HG02798 (cell line): ENCODE data around the gene GIPC1.
A peak's percentile ranks its signal among the peaks of the same experiment; 100 is the strongest.
"Not testable (repeated sequence)": the region's sequence is repeated elsewhere in the genome, so short reads cannot be mapped to it uniquely, and the experiment has no call there.

ENCODE experiments used
- ATAC-seq: cut with Tn5 transposase; IDR thresholded peaks from one replicate; pipeline ENCODE4 v1.9.1; 2021; ENCODE audit warnings: mild to moderate bottlenecking; ENCODE audit not compliant: unreplicated experiment, poor library complexity

GIPC1 gene

DNA sequence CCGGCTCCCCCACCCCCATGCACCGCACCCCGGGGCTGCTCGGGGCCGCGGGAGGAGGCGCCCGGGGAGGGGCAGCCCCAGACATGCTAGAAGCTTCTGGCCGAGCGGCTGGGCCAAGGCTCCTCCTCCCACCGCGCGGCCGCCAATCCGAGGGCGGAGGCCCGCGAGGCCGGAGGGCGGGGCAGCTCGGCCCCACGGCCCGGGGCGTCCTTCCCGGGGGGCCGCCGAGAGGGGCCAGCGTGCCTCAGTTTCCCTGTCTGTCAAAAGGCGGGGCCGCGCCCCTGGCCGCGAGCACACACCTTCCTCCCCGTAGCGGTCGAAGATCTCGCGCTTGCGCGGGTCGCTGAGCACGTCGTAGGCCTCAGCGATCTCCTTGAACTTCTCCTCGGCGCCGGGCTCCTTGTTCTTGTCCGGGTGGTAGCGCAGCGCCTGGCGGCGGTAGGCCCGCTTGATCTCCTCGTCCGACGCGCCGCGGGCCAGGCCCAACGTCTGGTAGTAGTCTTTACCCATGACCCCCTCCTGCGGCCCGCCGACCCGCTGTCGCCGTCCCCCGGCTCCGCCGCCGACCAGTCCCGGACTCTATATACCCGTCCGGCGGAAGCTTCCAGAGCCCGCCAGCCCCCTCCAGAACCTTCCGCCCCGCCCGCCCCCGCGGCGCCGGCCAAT, 22.0 kb upstream of the GIPC1 start, which contains the start of gene DNAJB1:
TSS of gene DNAJB1 (minus strand) at position 558 of the 666 bp plus-strand sequence. CDS start at position 510, 48 bp downstream.
- ATAC-seq: peak; percentile 69

DNA sequence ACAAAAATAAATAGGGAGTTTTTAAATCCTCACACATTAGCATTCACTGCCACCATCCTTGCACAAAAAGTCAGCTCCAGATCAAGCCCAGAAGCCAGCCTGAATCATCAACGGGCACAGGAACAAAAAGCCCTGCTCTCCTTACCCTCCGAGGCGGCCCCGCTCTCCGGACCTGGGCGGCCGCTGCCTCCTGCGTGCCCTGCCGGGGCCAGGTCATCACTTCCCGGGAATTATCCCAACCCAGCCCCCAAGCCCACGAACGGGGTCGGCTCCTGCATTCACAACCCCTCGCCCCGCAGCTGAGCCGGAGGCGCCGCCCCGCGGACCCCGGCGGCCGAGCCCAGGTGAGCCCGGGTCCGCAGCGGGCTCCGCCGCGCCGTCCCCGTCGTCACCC, 21.5 kb upstream of the GIPC1 start:
- no peak for ATAC-seq

DNA sequence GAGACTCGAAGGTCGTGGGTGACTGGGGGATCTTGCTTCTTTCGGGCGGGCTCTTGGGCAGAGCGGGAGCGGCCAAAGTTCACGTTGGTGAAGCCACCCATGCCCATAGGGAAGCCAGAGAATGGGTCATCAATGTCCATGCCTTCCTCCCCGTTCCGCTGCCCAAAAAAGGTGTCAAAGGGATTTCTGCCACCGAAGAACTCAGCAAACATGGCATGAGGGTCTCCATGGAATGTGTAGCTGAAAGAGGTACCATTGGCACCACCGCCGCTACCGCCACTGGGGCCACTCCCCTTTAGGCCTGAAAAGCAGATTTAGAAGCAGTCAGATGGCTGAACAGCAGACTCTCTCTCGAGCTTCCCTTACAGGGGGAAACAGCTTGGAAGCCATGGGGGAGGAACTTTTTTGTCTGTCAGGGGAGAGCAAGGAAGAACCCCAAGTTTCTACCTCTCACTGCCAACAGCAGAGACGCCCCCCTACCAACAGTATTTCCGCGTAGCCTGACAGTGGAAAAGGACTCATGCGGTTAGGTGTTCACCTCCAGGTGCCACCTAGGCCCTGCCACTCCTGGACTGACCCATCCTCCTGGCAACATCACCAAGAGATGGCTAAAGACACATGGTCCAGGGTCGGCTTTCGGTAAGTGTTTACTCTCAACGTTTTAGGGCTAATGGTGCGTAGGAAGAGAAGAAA, 21.0 kb upstream of the GIPC1 start:
- ATAC-seq: no peak

DNA sequence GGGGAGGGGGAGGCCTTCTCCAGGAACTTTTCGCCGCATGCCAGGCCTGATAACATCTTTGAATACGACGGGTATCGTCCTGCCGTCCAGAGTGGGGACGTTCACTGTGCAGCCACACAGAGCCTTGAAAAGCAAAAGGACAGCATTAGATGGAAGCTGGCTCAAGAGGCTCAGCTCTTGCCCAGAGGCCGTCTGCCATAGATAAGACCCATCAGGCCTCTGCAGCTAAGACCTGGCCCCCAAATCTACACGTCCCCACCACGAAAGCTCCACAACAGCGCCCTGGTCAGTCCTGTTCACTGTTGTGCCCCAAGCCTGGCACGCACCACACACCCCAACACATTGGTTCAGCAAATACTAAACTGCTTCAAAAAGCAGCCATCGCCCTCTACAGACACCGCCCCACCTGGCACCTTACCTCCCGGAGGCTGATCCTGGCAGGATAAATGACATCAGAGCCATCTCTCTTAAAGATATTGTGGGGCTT, 20.2 kb upstream of the GIPC1 start:
- ATAC-seq: no peak

DNA sequence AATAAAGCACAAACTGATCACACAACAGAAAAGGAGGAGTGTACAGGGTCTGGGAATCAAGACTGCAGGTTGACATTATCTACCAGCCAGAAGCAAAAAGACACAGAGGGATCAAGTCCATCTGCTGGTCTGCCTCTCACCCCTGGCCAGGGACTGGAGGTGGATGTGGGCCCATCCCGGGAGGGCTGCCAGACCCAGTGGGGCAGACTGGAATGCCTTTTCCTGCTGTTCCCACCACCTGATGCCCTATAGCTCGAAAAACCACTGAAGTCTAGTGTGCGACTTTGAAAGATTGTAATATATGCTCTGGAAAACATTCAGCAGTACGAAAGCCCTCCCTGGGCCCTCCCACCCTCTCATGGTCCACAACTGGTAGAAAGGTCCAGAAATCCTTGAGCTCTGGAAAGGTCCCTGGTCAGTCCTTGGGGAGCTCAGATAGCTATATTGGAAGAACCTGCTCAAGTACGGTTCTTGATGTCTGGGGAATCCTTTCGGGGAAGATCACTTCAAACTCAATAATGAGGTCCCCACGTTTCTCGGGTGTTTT, 19.6 kb upstream of the GIPC1 start:
- no peak for ATAC-seq

DNA sequence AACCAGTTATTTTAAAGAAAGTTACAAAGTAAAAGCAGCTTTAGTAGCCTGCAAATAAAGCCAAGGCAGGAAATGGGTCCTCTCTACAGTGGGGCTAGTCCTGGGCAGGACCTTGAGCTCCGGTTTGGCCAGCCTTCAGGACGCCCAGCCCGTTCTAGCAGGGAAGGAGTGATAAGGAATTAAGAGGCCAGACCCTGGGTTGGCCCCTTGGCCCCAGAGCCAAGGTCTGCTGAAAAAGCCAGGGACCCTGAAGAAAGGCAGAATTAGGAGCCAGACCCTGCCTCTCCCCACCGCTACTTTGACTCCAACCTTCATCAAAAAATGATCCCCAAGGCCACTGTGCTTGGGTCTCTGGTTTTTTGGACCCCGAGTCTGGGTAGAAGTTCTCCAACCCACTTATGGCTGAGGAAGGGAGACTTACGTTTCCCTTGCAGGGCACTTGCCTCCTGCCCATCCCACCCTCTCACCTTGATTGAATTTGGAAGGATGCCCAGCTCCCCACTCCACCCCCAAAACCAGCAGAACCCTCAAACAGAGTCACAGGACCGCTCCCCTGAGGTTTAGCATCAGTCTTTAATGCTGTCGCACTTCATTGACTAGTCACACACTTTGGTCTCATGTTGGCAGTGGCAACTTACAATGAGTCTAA, 18.4 kb upstream of the GIPC1 start:
- no peak for ATAC-seq

DNA sequence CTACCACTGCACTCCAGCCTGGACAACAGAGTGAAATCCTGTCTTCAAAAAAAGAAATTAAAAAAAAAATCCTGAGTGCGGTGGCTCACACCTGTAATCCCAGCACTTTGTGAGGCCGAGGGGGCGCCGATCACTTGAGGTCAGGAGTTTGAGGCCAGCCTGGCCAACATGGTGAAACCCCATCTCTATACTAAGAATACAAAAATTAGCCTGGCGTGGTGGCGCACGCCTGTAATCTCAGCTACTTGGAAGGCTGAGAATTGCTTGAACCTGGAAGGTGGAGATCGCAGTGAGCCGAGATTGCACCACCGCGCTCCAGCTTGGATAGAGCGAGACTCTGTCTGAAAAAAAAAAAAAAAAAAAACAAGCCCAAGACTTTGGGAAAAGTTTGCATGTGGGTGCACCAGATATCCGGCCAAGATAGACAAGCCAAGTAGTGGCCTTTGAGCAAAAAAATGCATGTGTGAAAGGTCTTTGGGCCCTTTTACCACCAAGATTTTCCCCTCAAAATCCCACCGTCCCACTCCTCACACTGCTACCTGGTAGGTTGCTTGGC, 16.6 kb upstream of the GIPC1 start:
- ATAC-seq: no peak

GRCh38 chr19:14511229-14511593, 15.3 kb upstream of the GIPC1 start:
- ATAC-seq: no peak

DNA sequence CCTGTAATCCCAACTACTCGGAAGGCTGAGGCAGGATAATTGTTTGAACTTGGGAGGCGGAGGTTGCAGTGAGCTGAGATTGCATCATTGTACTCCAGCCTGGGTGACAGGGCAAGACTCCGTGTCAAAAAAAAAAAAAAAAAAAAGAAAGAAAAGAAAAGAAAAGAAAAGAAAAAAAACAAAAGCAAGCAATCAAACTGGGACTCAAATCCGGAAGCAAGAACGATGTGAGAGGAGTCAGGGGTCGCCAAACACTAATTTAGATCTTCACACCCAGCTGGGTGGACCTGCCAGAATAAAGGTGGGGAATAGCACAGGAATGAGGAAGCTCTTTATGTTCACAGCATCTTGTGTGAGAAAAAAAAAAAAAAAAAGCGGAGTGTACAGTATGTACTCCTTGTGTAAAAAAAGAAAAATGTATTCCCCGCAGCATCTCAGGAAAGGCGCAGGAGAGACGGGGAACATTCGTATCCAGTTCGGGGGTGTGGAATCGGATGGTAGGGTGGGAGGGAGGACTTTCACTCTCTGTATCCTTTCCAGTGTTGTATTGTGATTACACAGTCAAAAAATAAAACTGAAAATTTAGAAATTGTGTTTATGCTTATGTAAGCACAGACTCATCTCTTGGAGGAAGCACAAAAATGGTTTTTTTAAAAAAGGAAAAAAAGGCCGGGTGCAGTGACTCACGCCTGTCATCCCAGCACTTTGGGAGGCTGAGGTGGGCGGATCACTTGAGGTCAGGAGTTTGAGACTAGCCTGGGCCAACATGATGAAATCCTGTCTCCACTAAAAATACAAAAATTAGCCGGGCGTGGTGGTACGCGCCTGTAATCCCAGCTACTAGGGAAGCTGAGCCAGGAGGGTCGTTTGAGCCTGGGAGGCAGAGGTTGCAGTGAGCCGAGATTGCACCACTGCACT, 14.6 kb upstream of the GIPC1 start:
- ATAC-seq: no peak

- no peak for ATAC-seq
Observed at GRCh38 chr19:14507704-14508542, 12.0 kb upstream of the GIPC1 start.

DNA sequence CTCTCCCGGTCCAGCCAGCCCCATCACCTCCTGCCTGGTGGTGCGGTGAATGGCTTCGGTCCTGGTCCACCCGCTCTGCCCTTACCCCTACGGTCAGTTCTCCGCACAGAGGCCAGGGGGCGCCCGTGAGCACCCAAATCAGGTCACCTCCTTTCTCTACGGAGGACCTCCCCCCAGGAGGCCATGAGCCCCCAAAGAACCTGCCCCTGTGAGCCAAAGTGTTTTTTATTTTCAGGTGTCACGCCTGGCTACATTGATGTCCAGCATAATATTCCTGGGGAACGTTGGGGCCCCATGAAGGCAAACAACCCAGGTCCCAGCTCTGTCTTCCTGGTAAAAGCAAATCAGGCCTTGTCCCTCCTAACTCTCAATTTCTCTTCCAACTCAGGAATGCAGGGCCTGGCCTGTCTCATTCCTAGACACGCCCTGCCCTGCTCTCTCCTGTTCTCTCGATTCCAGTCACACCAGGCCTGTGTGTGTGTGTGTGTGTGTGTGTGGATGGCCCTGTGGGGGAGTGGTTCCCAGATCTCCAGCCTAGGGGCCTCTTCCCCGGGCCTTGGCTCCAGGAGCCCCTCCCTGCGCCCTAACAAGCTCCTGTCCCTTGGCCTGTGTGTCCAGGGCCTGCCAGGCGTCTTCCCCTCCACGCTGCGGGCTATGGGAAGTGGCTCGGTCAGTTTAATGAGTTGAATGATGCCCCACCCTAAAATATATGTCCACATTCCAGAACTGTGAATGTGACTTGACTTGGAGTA, 9.7 kb upstream of the GIPC1 start:
- no peak for ATAC-seq

GRCh38 chr19:14504575-14504974, 8.6 kb upstream of the GIPC1 start:
- ATAC-seq: not testable (repeated sequence)

DNA sequence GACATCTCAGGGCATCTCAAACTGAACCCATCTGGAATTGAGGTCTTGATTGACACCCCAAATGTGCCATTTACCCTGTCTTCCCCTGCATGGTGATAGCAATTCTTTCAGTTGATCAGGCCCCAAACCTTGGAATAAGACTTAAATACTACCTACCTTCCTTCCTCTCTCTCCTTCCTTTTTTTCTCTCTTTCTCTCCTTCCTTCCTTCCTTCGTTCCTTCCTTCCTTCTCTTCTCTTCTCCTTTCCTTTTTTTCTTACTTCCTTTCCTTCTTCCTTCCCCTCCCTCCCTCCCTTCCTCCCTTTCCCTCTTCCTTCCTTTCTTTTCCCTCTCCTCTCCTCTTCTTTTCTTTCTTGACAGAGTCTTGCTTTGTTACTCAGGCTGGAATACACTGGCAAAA, 7.4 kb upstream of the GIPC1 start:
- ATAC-seq: no peak

DNA sequence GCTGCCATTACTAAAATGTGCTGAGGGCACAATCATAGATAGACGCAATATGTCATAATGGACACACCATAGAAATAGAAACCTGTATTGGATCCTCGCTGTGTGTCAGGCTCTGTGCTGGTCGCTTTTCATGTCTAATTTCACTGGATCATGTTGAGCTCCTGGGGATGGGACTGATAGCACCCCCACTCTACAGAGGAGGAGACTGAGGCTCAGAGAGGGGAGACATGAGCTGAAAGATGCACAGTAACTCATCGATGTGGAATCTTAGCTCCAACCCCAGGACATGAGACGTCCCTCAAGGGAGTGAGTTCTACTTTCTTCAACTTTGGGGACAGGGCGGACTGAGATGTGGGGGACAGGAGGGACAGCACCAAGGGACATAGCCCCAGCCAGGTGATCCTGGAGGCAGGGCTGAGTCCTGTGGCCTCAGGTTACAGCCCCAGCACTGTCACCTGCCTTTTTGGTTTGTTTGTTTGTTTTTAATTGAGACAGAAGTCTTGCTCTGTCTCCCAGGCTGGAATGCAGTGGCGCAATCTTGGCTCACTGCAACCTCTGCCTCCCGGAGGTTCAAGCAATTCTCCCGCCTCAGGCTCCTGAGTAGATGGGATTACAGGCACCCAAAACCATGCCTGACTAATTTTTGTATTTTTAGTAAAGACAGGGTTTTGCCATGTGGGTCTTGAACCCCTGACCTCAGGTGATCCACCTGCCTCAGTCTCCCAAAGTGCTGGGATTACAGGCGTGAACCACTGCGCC, 6.6 kb upstream of the GIPC1 start:
- no peak for ATAC-seq

GRCh38 chr19:14497228-14497921, 1.4 kb upstream of the GIPC1 start:
- no peak for ATAC-seq

- ATAC-seq: no peak
Observed at GRCh38 chr19:14496834-14497227, 904 bp upstream of the GIPC1 start.

GRCh38 chr19:14495672-14496028, 277 bp downstream of the GIPC1 start:
- no peak for ATAC-seq
